ENCODE results near the gene CEACAM19.
"Not testable (repeated sequence)": the region's sequence is repeated elsewhere in the genome, so short reads cannot be mapped to it uniquely, and the experiment has no call there.

The CEACAM19 gene

DNA sequence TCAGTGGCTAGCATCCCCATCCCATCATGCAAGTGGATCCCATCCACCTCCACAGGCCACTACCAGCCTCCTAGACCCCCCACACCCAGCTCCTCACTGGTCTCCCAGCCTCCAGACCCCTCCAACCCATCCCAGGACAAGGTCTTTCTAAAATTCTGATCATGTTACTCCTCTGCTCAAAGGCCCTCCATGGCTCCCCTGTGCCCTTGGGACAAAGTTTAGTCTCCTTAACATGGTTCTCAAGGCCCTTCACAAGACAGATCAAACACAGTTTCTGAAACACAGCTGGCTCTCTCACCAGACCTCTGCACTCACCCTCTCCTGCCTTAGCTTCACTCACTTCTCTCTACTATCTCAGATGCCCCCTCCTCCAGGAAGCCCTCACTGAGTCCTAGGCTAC lies 9.3 kb downstream of the CEACAM19 start:
- Mint-ChIP-seq H3K36me3 (ENCODE audit: low read depth) (no peaks in the 10 kb centered on the region), H3K9me3 (no peaks in the 10 kb centered on the region), H3K27ac (no peak overlapping the region), H3K27me3 (peaks cover 7% of the 10 kb centered on the region), H3K4me1 (peaks cover 14% of the 10 kb centered on the region), H3K4me3 (no peak overlapping the region)
- ATAC-seq (no peak), DNase-seq (no peak)

DNA sequence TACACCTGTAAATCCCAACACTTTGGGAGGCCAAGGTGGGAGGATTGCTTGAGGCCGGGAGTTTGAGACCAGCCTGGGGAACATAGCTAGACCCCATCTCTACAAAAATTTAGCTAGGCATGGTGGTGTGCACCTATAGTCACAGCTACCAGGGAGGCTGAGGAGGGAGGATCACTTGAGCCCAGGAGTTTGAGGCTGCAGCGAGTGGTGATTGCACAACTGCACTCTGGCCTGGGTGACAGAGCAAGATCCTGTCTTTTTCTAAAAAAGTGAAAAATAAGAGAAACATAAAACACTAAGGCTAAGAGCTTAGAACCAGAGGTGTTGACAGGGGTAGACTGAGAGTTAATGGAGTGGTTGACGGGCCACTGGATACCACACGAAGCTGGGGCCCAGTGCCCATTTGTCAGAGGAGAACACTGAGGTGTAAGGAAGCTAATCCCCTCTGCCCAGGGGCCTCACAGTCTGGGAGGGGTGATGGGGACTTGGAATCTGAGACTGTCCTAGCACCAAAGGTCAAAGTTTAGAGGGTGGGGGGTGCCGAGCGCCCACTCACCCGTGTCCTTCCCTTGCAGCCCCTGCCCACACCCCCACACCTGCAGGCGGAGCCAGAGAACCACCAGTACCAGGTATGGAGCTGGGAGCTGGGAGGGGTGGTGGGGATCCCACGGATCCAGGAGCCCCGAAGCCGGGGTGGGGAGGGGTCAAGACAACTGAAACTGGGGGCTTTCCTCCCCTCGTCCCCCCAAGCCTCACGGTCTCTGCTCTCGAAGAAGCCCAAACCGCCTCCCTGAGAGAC lies 10.9 kb downstream of the CEACAM19 start:
- no peak for DNase-seq
- no peak overlapping the region for H3K27ac Mint-ChIP-seq
- ATAC-seq, result no peak
- peaks cover 23% of the 10 kb centered on the region for H3K4me1 Mint-ChIP-seq
- no peaks in the 10 kb centered on the region for H3K9me3 Mint-ChIP-seq
- H3K27me3 Mint-ChIP-seq, result peaks cover 13% of the 10 kb centered on the region
- no peaks in the 10 kb centered on the region for H3K36me3 Mint-ChIP-seq (ENCODE audit: low read depth)
- H3K4me3 Mint-ChIP-seq, result no peak overlapping the region

DNA sequence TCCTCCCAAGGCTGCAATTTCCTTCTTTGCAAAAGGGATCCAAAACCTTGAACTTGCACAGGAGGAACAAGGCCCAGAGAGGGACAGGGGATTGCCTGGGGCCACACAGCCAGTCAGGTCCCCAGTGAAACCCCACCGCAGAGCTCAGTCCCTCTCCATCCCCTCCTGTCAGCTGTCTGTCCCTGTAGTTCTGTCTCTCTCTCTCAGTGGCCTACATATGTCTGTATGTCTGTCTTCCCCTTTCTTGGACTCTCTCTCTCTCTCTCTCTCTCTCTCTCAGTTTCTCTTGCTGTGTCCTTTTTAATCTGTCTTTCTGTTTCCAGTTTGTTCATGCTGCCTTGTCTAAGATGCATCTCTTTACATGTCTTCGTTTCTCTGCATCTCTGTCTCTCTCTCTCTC lies 11.5 kb downstream of the CEACAM19 start:
- Mint-ChIP-seq H3K4me1 (peaks cover 23% of the 10 kb centered on the region), H3K27me3 (peaks cover 16% of the 10 kb centered on the region), H3K27ac (no peak overlapping the region), H3K36me3 (ENCODE audit: low read depth) (no peaks in the 10 kb centered on the region), H3K4me3 (no peak overlapping the region), H3K9me3 (no peaks in the 10 kb centered on the region)
- no peak for DNase-seq
- ATAC-seq, result no peak

DNA sequence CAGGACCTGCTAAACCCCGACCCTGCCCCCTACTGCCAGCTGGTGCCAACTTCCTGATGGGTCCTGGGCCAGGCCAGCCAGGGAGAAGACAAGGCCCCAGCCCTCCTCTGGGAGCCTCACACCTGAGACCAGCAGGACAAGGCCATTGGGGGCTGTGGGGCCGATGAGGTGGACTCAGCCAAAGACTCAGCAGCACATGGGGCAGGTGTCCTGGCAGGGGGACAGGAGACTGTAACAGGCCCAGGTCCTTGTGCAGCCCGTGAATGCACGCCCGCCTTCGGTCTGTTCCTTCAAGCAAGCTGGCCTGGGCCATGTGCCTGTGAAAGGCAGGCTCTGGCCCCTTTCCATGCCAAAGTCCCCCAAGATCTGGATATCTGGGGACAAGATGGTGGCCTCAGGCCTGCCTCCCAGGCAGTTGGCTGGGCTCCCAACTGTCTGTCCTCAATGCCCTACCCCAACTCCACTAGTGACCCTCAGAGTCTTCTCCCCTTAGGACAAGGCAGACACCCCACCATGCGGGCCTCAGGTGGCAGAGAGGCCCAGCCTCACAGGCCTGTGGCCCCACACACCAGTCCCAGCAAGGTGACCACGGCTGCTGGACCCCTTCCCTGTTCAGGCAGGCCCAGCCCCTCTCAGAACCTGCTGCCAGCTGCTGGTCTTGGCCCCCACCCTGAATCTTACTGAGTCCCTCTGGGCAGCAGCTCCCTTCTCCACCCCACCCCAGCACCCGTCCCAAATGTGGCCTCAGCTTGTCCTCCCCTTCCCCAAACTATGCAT lies 12.3 kb downstream of the CEACAM19 start:
- Mint-ChIP-seq H3K27ac (no peak overlapping the region), H3K36me3 (ENCODE audit: low read depth) (no peaks in the 10 kb centered on the region), H3K4me3 (no peak overlapping the region), H3K27me3 (peaks cover 18% of the 10 kb centered on the region), H3K4me1 (peaks cover 23% of the 10 kb centered on the region), H3K9me3 (no peaks in the 10 kb centered on the region)
- no peak for DNase-seq
- no peak for ATAC-seq

DNA sequence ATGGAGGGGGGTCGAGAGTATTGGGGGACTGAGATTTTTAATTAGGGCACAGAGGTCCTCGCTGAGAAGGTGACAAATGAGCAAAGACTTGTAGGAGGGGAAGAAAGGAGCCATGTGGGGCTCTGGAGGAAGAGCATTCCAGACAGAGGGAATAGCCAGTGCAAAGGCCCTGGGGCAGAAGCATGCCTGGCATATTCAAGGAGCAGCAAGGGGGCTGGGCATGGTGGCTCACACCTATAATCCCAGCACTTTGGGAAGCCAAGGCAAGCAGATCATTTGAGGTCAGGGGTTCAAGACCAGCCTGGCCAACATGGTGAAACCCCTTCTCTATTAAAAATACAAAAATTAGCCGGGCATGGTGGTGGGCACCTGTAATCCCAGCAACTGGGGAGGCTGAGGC lies 13.1 kb downstream of the CEACAM19 start:
- not testable (repeated sequence) for ATAC-seq

DNA sequence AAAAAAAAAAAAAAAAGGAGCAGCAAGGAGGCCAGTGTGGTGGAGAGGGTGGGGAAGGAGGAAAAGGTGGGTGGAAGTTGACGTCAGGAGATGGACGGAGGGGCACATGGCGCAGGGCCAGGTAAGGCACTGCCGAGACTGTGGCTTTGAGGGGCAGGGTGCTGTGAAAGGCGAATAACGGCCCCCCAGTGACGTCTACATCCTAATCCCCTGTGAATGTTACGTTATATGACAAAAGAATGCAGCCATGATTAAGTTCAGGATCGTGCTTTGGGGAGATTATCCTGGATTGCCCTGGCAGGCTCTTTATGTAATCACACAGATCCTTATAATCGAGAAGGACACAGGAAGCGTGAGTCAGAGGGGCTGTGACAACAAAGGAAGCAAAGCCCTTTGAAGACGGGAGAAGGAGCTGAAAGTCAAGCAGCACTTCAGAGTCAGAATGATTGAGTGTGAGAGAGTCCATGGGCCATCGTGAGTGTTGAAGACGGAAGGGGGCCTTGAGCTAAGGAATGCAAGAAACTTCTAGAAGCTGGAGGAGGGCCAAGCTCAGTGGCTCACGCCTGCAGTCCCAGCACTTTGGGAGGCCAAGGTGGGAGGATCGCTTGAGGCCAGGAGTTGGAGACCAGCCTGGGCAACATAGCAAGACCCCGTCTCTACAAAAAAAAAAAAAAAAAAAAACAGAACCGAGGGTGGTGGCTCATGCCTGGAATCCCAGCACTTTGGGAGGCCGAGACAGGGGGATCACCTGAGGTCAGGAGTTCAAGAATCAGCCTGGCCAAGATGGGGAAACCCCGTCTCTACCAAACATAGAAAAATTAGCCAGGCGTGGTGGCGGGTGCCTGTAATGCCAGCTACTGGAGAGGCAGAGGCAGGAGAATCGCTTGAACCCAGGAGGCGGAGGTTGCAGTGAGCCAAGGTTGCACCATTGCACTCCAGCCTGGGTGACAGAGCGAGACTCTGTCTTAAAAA lies 13.9 kb downstream of the CEACAM19 start:
- peaks cover 23% of the 10 kb centered on the region for H3K27me3 Mint-ChIP-seq
- DNase-seq (peak; percentile 26), ATAC-seq (peak; percentile 58)
- H3K36me3 Mint-ChIP-seq (ENCODE audit: low read depth), result no peaks in the 10 kb centered on the region
- peak overlapping the region; percentile 40 for H3K27ac Mint-ChIP-seq
- H3K4me1 Mint-ChIP-seq, result peaks cover 33% of the 10 kb centered on the region
- H3K4me3 Mint-ChIP-seq, result peak overlapping the region; percentile 7
- no peaks in the 10 kb centered on the region for H3K9me3 Mint-ChIP-seq

More for the DNA sequence above, 13.1 kb downstream of the CEACAM19 start:
- not testable (repeated sequence) for H3K9me3 Mint-ChIP-seq; DNase-seq; H3K27ac Mint-ChIP-seq; H3K36me3 Mint-ChIP-seq (ENCODE audit: low read depth); H3K4me3 Mint-ChIP-seq
- H3K27me3 Mint-ChIP-seq, result peaks cover 21% of the 10 kb centered on the region
- peaks cover 27% of the 10 kb centered on the region for H3K4me1 Mint-ChIP-seq

DNA sequence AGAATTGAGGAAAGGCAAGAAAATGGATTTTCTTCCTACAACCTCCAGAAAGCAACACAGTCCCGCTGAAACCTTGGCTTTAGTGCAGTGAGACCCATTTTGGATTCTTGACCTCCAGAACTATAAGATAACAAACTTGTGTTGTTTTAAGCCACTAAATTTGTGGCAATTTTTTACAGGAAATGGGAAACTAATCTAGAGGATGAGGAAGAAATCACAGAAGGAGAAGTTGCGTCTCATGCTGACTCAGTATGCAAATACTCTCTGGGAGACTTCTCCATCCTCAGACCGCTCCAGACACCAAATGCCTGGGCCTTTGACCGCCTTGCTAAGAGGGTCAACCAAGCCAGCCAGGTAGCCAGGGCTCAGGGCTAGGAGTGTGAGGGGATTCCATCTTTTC lies 14.6 kb downstream of the CEACAM19 start:
- Mint-ChIP-seq H3K4me3 (no peak overlapping the region), H3K27ac (no peak overlapping the region), H3K36me3 (ENCODE audit: low read depth) (no peaks in the 10 kb centered on the region), H3K9me3 (no peaks in the 10 kb centered on the region), H3K27me3 (peaks cover 23% of the 10 kb centered on the region), H3K4me1 (peaks cover 33% of the 10 kb centered on the region)
- no peak for ATAC-seq
- DNase-seq, result no peak

DNA sequence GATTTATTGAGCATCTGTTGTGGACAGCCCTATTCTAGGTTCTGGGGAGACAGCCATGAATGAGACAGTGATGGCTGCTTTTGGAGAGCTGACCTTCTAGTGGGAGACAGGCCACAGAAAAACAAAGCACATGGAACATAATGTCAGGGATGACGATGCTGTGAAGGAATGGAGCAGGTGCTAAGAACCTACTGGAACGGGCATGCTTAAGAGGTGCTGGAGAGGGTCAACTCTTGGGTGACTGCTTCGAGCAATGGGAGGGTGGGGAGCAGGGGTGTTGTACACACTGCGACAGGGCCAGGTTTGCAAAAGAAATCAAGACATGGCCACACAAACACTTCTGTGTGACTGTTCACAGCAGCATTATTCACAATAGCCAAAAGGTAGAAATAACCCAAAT lies 15.6 kb downstream of the CEACAM19 start:
- peaks cover 40% of the 10 kb centered on the region for H3K4me1 Mint-ChIP-seq
- H3K9me3 Mint-ChIP-seq, result no peaks in the 10 kb centered on the region
- no peak overlapping the region for H3K4me3 Mint-ChIP-seq
- H3K27me3 Mint-ChIP-seq, result peaks cover 23% of the 10 kb centered on the region
- H3K36me3 Mint-ChIP-seq (ENCODE audit: low read depth), result no peaks in the 10 kb centered on the region
- H3K27ac Mint-ChIP-seq, result no peak overlapping the region
- DNase-seq (no peak), ATAC-seq (no peak)

DNA sequence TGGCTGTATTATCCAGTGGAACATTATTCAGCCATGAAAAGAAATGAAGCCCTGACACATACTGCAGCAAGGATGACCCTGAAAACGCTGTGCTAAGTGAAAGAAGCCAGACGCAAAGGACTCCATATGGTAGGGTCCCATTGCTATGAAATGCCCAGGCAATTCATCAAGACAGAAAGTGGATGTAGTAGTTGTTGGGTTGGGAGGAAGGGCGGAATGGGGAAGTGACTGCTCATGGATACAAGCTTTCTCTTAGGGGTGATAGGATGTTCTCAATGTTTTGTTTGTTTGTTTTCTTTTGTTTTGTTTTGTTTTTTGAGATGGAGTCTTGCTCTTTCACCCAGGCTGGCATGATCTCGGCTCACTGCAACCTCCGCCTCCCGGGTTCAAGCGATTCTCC lies 16.6 kb downstream of the CEACAM19 start:
- ATAC-seq (no peak), DNase-seq (no peak)
- no peaks in the 10 kb centered on the region for H3K36me3 Mint-ChIP-seq (ENCODE audit: low read depth)
- no peaks in the 10 kb centered on the region for H3K9me3 Mint-ChIP-seq
- H3K27ac Mint-ChIP-seq, result no peak overlapping the region
- H3K4me1 Mint-ChIP-seq, result peaks cover 50% of the 10 kb centered on the region
- no peak overlapping the region for H3K4me3 Mint-ChIP-seq
- peaks cover 23% of the 10 kb centered on the region for H3K27me3 Mint-ChIP-seq

DNA sequence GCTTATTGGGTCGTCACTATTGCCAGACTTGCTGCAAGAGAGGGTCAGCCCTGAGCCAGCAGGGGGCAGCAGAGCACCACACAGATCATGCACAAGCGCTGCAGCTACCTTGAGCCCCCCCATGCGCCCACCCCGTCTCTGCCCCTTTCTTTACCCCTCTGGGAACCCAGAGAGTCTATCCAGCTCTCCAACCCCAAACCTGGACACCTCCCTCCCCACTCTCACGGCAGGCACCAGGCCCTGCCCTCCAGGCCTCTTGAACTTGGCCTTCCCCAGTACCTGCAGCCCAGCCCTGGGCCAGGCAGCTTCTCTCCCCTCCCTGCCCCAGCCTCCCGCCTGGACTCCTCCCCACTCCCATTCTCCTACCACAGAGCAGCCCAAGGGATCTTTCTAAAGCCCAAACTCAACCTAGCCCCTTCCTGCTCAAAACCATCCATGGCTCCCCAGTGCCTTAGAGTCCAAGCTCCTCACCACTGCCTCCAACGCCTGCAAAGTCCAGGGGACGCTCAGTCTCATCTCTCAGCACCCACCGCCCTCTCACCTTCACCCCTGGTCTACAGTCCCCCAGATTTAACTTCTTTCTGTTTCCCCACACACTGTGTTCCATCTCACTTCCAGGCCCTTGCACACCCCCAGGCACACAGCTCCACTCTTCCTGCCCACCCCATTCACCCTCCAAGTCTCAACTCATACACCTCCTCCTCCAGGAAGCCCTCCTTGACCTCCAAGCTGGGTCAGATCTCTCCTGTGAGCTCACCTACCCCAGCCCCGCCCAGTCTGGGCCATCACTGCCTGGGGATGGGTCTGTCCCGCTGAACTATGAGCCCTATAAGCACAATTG lies 18.2 kb downstream of the CEACAM19 start:
- peak; percentile 18 for ATAC-seq
- Mint-ChIP-seq H3K27me3 (peaks cover 20% of the 10 kb centered on the region), H3K4me3 (no peak overlapping the region), H3K4me1 (peaks cover 56% of the 10 kb centered on the region), H3K9me3 (no peaks in the 10 kb centered on the region), H3K36me3 (ENCODE audit: low read depth) (no peaks in the 10 kb centered on the region), H3K27ac (no peak overlapping the region)
- peak; percentile 86 for DNase-seq

DNA sequence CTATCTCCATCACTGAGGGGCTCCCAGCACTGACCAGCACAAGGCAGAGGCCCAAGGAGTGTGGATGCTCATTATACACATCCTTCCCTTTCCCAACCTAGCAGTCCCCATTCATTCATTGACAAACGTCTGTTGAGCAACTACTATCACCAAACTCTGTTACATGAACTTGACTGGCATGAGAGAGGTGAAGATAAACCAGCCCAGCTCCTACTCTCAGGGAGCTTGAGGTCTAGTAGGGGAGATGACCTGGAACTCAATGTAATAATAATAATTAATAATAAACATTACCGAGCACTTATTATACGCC lies 18.8 kb downstream of the CEACAM19 start:
- no peaks in the 10 kb centered on the region for H3K9me3 Mint-ChIP-seq
- ATAC-seq (no peak), DNase-seq (no peak)
- peaks cover 18% of the 10 kb centered on the region for H3K27me3 Mint-ChIP-seq
- no peak overlapping the region for H3K4me3 Mint-ChIP-seq
- peaks cover 51% of the 10 kb centered on the region for H3K4me1 Mint-ChIP-seq
- H3K27ac Mint-ChIP-seq, result no peak overlapping the region
- no peaks in the 10 kb centered on the region for H3K36me3 Mint-ChIP-seq (ENCODE audit: low read depth)

DNA sequence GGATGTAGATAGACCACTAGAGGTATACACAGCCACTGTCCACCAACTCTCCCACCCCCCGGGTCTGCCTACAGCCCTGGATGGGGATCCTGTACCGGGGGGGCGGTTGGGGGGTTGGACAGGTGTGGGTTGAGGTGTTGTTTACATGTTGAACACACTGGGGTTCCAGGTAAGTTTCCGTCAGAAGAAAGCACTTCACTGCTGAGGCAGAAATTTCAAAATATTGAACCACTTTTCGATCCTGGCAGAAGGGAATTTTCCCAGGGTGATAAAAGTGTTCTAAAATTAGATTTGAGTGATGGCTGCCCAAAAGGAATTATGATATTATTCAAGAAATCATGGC lies 21.1 kb downstream of the CEACAM19 start:
- Mint-ChIP-seq H3K9me3 (no peaks in the 10 kb centered on the region), H3K4me3 (peak overlapping the region; percentile 44), H3K27me3 (peaks cover 16% of the 10 kb centered on the region), H3K27ac (peak overlapping the region; percentile 48), H3K36me3 (ENCODE audit: low read depth) (no peaks in the 10 kb centered on the region), H3K4me1 (peaks cover 38% of the 10 kb centered on the region)
- ATAC-seq (peak; percentile 21), DNase-seq (no peak)

DNA sequence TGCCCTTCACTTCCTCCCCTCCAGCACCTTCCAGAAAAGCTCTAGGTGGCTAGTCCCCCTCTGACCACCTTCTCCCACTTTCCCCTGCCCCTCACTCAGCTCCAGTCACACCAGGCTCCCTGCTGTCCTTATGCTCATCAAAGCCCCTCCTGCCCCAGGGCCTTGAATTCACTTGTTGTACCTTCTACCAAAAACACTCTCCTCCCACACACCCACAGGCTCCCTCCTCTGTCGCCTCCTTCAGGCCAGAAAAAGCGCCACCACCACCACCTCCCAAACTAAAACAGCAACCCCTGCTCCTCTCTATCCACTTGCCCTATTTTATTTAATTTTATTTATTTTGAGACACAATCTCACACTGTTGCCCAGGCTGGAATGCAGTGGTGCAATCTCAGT lies 22.9 kb downstream of the CEACAM19 start:
- no peak for ATAC-seq
- peaks cover 36% of the 10 kb centered on the region for H3K4me1 Mint-ChIP-seq
- no peak overlapping the region for H3K4me3 Mint-ChIP-seq
- no peaks in the 10 kb centered on the region for H3K36me3 Mint-ChIP-seq (ENCODE audit: low read depth)
- no peaks in the 10 kb centered on the region for H3K9me3 Mint-ChIP-seq
- H3K27me3 Mint-ChIP-seq, result peaks cover 7% of the 10 kb centered on the region
- peak; percentile 35 for DNase-seq
- peak overlapping the region; percentile 3 for H3K27ac Mint-ChIP-seq
